H54 (cell line): ENCODE measurements around the gene CCDC28B.

Source experiments
- DNase-seq: peaks from one replicate; pipeline ENCODE4 v3.0.0; 2011; ENCODE audit warnings: low spot score, mixed read lengths; ENCODE audit not compliant: insufficient read length
- FAIRE-seq: peaks from 3 replicates; lab custom pipeline; 2011; peaks lifted over from hg19 to GRCh38; lab: Jason Lieb, UNC
- POLR2A ChIP-seq: IDR thresholded peaks from 2 replicates; pipeline ENCODE4 v1.6.1; 2011; ENCODE audit warnings: low read depth, mild to moderate bottlenecking, low read length

The CCDC28B gene

DNA sequence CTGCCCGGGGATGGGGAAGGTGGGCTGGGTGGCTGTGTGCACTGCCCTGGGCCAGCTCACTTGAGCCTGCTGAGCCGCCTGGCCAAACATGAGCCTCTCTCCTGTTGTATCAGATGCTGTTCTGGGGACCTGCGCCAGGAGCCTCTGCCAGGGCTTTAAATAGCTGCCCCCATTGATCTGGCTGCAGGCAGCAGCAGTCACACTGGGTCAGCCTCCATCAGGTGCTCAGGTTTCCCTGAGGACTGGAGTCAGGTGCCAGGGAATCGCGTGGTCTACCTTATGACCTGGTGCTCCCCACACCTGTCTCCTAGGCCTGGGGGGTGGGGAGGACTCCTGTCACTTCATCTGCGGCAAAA lies 700 bp upstream of the CCDC28B start:
- TF ChIP-seq POLR2A, result no peak
- FAIRE-seq (no peak), DNase-seq (no peak)

DNA sequence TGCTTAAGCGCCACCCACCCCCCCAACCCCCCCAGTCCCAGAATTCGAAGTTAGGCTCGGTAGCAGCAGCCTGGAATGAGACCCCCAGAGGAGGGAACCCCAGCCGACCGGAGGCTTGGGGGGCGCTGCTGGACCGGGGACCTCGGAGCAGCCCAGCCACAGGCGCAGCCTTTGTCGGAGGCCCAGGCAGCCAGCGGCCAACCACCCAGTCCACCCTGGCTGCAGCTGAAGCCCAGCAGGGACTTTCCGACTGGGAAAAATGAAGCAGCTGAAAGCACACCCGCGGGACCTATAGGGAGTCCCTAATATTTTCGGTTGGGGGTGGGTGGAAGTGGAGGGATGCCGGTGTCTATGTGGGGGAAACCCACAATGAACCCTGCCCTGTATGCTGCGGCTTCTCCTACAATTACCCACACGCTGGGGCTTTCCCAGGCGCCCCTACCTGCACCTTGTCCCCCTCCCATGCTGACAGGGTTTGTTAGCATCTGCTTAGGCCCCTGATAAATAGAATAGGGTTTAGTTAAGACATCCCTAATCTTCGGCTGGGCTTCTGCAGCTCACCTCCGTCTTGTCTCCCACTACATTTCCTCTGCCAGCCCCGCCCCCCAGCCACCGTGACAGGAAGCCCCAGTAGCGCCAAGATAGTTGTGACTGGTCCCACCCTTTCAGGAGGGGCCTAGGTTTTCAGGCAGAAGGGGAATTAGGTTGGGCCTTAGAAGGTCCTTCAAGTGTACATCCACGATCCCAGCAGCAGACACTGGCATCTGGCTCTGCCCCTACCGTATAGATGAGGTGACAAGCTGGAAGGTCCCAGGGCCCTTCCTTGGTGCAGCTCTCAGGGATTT lies 838 bp downstream of the CCDC28B start:
- FAIRE-seq (no peak), DNase-seq (no peak)
- TF ChIP-seq POLR2A, result no peak

DNA sequence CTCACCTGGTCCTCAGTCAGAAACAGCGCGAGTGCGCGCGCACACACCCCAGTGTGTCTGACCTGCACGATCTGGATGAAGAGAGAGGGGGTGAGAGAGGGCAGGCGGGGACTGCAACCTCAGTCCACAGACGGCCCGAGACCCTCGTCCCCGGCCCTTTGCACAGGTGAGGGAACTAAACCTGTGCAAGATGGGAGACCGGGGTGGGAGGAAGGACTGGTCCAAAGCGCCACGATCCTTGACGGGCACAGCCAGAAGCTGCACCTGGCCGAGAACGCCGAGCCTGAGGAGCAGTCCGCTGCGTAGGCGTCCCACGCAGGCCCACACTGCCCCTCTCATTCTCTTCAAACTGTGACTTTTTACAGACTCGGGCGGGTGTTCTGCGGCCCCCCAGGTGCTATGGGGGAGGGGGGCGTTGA lies 4.6 kb downstream of the CCDC28B start:
- no peak for TF ChIP-seq POLR2A
- FAIRE-seq (no peak), DNase-seq (no peak)

DNA sequence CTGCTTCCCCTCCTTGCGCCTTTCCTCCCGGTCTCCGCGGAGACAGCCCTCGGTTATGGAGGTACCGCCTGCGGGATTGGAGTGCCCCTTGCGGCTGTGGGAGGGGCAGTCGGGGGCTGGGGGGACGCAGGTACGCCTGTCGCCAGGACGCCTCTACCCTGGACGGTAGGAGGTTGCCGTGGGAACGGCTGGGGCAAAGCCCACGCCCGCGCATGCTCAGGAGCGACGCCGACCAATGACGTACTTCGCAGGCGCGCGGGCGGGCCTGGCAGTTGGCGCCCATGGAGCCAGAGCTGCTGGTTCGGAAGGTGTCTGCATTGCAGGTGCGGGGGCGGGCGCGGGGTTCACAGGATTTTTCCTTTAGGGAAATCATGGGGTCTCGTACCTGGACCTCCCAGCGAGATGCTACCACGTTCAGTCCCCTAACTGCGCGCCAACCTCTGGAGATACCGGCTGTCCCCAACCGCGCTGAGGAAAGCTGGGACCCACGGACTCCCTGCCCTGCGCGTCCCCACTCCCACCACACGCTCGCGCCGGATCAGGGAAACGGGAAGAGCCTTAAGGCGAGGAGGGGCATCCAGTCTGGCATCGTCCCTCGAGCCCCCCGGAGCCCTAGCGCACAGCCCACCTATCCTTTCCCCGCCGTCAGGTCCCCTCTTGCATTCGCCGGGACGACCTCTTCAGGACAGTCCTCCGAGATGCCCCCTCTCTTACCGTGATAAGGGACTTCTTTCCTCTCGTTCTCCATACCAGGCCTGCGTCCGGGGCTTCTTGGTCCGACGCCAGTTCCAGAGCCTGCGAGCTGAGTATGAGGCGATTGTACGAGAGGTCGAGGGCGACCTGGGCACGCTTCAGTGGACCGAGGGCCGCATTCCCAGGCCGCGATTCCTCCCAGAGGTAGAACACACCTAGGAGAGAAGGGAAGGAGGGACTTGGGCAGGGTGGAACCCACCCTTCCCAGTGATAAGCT lies 5.3 kb downstream of the CCDC28B start, which contains the start of gene IQCC:
TSS of gene IQCC (plus strand) at position 271 of the 970 bp plus-strand sequence. CDS start at position 282, 11 bp downstream.
- DNase-seq, result peak; percentile 79
- FAIRE-seq, result no peak
- TF ChIP-seq POLR2A, result peak; percentile 83

DNA sequence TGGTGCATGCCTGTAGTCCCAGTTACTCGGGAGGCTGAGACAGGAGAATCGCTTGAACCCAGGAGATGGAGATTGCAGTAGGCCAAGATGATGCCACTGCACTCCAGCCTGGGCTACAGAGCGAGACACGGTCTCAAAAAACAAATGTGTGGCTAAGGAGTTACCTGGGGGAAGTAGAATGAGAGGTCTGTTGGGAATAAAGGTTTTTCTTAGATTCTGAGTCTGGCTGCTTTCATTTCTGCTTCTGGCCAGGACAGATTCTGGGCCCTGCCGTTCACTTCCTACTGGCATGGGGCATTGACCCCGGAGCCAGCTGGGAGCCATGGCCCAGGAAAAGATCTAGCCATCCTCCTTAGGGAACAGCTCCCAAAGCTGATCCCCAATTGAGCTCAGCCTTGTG lies 8.1 kb downstream of the CCDC28B start:
- DNase-seq, result no peak
- no peak for FAIRE-seq
- 0 out of 2 replicates have a peak, but pooled peaks have one; percentile 11 for TF ChIP-seq POLR2A

DNA sequence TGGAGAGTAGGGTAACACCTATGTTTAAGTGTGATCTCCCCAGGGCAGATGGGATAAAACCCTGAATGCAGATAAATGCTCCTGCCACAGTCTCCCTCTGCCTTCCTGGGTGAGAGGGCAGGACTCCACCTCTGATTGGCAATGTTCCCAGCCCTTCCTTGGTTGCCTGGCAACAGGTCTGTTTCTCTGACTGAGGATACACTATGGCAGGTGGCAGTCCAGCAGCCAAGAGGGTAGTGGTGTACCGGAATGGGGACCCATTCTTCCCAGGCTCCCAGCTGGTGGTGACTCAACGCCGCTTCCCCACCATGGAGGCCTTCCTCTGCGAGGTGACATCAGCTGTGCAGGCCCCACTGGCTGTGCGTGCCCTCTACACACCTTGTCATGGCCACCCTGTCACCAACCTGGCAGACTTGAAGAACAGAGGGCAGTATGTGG lies 8.5 kb downstream of the CCDC28B start, which contains the start of gene DCDC2B:
TSS of gene DCDC2B (plus strand) at position 199 of the 438 bp plus-strand sequence. CDS start at position 204, 5 bp downstream.
- FAIRE-seq (no peak), DNase-seq (peak; percentile 40)
- no peak for TF ChIP-seq POLR2A

DNA sequence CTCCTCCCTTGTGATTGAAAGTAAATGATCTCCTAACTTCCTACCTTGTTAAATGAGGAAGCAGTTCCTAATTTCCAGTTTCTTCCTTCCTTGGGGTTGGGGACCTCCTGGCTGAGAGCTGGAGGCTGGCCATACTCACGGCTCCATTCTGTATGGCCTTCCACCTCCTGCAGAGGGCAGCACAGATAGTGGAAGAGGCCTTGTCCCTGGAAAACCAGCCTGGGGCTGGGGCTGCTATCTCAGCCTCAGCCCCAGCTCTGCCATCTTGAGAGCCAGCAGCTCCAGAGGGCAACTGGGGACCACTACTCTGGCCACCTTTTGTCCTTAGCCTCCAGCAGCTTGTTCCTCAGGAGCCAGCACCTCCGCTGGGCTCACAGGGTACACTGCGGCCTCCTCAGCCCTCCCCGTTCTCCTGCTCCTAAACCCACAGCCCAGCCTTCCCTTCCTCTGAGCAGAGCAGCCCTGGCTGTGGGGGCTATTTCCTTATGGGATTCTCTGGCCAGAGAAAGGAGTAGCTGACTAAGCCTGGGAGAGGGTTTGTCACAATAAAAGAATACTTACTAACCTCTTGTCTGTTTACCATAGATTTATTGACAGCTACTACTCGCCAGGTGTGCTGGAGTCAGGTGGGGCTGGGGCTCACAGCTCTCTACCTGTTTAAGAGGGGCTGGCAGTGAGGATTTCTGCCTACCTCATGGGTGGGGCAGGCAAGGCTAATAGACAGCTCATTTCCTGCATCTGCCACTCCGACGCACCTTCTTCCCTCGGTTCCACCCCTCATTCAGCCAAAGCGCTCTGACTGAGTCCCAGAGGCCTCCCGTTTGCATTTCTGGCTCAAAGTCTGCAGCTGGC lies 15.5 kb downstream of the CCDC28B start:
- FAIRE-seq (no peak), DNase-seq (peak; percentile 58)
- TF ChIP-seq POLR2A, result no peak

DNA sequence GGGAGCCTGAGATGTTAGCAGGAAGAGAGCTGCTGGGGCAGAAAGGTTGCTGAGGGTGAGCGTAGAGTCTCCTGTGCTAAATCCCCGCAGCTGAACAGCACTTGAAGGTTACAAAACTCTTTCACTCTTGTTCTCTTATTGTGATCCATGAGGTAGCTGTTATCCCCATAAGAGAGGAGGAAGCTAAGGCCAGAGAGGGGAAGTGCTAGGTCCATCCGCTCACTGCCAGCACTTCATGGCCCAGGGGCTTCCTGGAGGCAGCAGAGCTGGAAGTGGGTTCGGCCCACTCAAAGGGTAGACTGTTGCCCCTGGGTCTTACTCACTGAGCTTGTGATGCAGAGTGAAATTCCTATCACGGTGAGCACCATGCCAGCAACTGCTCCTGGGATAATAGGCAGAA lies 16.2 kb downstream of the CCDC28B start:
- no peak for TF ChIP-seq POLR2A

DNA sequence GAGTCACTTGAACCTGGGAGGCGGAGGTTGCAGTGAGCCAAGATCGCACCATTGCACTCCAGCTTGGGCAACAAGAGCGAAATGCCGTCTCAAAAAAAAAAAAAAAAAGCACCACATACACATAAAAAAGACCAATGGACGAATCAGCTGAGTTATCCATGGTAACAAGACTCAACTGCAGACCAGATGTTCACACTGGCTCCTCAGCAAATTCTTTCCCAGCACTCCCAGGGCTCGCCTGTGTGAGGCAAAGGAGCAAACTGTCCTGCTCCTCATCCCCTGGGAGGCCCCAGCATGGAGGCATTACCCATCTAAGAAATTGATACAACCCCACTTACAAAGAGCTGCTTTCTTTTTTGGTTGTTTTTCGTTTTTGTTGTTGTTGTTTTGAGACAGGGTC lies 18.6 kb downstream of the CCDC28B start:
- DNase-seq (no peak), FAIRE-seq (no peak)
- TF ChIP-seq POLR2A, result no peak

More for the DNA sequence above, 16.2 kb downstream of the CCDC28B start:
- FAIRE-seq, result no peak
- DNase-seq, result no peak

DNA sequence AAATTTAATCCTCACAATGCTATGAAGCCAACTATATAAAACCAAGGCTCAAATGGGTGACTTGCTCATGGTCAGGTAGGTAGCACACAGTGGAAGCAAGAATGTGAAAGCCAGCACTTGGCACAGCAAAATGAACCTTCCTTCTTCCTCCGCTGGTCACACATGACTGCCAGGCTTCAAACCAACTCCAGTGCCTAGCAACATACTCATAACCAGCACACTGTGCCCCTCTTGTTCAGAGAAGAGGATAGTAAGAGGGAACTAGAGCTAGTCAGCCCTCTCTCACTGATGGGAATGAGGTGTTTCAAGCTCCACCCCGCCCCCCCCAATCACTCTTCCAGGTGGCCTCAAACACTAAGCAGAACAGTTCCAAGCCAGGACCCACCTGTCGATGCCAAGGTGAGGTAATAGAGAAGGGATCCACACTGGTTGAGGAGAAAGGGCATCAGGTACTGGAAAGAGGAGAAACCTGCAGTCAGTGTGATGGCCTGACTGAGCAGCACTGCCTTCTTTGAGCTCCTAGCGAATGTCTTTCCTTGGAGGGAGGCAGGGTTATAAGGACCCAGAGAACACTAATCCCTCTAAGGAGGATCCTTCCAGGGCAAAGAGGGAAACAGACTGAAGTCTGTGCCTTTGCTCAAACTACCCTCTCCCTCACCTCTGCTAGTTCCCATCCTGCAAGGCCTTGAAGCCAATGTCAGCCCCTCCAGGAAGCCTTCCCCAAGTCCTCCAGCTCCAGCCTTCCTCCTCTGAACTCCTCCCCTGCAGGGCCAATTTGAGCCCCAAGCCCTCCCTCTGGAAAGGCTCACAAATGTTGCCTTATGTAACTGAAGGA lies 20.6 kb downstream of the CCDC28B start:
- DNase-seq, result no peak
- TF ChIP-seq POLR2A, result no peak
- FAIRE-seq, result no peak

DNA sequence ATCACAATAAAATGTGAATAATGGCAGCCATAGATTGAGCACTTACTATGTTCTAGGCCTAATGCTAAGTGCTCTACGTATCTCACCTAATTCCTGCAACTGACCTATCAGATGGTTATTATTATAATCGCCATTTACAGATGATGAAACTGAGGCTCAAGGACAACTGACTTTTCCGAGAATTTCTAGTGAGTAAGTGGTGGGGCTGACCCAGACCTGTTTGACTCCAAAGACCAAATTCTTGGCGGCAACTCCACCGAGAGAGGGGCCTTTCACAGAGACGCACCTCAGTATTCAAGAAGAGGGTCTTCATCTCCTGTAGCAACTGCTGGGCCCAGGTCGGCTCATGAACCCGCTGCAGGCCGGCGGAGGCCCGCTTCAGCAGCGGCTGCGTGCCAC lies 21.2 kb downstream of the CCDC28B start:
- no peak for FAIRE-seq
- TF ChIP-seq POLR2A, result no peak
- no peak for DNase-seq
